OCI-LY1 (cell line): ENCODE data around the gene SNTG2.

Source experiments
- H2AFZ ChIP-seq: fragments of 200-600 bp; sonication (generic), shearing (Covaris generic); 2 replicates; pipeline ENCODE4 v1.6.0; 2014; ENCODE audit warnings: antibody characterized with exemption, mild to moderate bottlenecking, low read length
- H3F3A ChIP-seq: fragments of 200-600 bp; sonication (generic), shearing (Covaris generic); 2 replicates; pipeline ENCODE4 v1.6.0; 2014; ENCODE audit warnings: mild to moderate bottlenecking, antibody characterized with exemption, low read length, moderate library complexity; ENCODE audit not compliant: insufficient read depth
- H3K27ac ChIP-seq: fragments of 200-600 bp; sonication (generic); 2 replicates; pipeline ENCODE4 v1.5.1; 2014; ENCODE audit warnings: low read length, mixed run types, mild to moderate bottlenecking, low read depth; ENCODE audit not compliant: poor library complexity, severe bottlenecking
- H3K27me3 ChIP-seq: fragments of 200-600 bp; sonication (generic); 2 replicates; pipeline ENCODE4 v1.6.0; 2014; ENCODE audit warnings: antibody characterized with exemption, mild to moderate bottlenecking, low read length, moderate library complexity; ENCODE audit not compliant: insufficient read depth
- H3K36me3 ChIP-seq: fragments of 200-600 bp; sonication (generic); 2 replicates; pipeline ENCODE4 v1.6.1; 2014; ENCODE audit warnings: mild to moderate bottlenecking, antibody characterized with exemption, low read length, moderate library complexity, mixed read lengths; ENCODE audit not compliant: insufficient read depth
- H3K4me1 ChIP-seq: fragments of 200-600 bp; sonication (generic); 2 replicates; pipeline ENCODE4 v1.5.1; 2014; ENCODE audit warnings: mild to moderate bottlenecking, low read length, moderate library complexity; ENCODE audit not compliant: insufficient read depth, severe bottlenecking
- H3K4me2 ChIP-seq: fragments of 200-600 bp; sonication (generic), shearing (Covaris generic); 2 replicates; pipeline ENCODE4 v1.6.1; 2014; ENCODE audit warnings: low read length
- H3K4me3 ChIP-seq: fragments of 200-600 bp; sonication (generic); 2 replicates; pipeline ENCODE4 v1.5.1; 2014; ENCODE audit warnings: low read length, low read depth, mild to moderate bottlenecking, mixed read lengths; ENCODE audit not compliant: poor library complexity, severe bottlenecking
- H3K79me2 ChIP-seq: fragments of 200-600 bp; shearing (Covaris generic); 2 replicates; pipeline ENCODE4 v1.6.1; 2016; ENCODE audit warnings: mixed run types, low read length, mixed read lengths; ENCODE audit not compliant: insufficient read depth
- H3K9ac ChIP-seq: fragments of 200-600 bp; sonication (generic), shearing (Covaris generic); 2 replicates; pipeline ENCODE4 v1.6.1; 2014; ENCODE audit warnings: mild to moderate bottlenecking, low read length, mixed read lengths
- H3K9me2 ChIP-seq: fragments of 200-600 bp; sonication (generic), shearing (Covaris generic); 2 replicates; pipeline ENCODE4 v1.6.1; 2014; ENCODE audit warnings: low read depth, mild to moderate bottlenecking, low read length, mixed read lengths
- H3K9me3 ChIP-seq: fragments of 200-600 bp; shearing (Covaris generic); 2 replicates; pipeline ENCODE4 v1.6.1; 2014; ENCODE audit warnings: low read length, mixed read lengths
- H4K20me1 ChIP-seq: fragments of 200-600 bp; sonication (generic), shearing (Covaris generic); 2 replicates; pipeline ENCODE4 v1.6.0; 2016; ENCODE audit warnings: mild to moderate bottlenecking, low read length; ENCODE audit not compliant: insufficient read depth
- EZH2 ChIP-seq: fragments of 200-600 bp; sonication (generic), shearing (Covaris generic); IDR thresholded peaks from 2 replicates; pipeline ENCODE4 v1.8.0; 2017; ENCODE audit warnings: borderline replicate concordance, mixed run types, mild to moderate bottlenecking, antibody characterized with exemption, low read length, moderate library complexity, mixed read lengths
- TF ChIP-seq, protein P1 (sequence below): fragments of 200-600 bp; sonication (generic), shearing (Covaris generic); IDR thresholded peaks from 2 replicates; pipeline ENCODE4 v1.5.1; 2017; ENCODE audit warnings: mild to moderate bottlenecking, antibody characterized with exemption, low read length, moderate library complexity, mixed read lengths

SNTG2 gene

DNA sequence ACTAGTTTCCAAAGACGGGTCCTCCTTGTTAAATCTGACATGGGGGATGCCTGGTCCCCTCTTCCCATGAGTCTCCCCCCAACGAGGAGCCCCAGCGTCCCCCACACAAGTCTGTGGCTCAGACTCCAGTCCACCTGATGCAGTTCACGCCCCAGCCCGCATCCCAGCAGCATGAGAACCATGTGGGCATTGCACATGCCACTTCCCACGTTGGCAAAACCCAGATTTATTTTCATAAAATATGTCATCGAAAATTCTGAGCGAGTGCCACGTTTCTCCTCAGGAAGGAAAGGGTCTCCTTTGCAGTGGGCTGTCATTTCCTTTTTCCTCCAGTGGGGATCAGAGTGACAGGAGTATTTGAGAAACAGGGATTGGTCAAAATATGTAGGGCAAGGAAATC lies 417.0 kb downstream of the SNTG2 start:
- Histone ChIP-seq H3K4me3 (no peak overlapping the region), H3K27ac (no peak overlapping the region), H3K36me3 (no peaks in the 10 kb centered on the region), H2AFZ (no peak overlapping the region), H3K79me2 (no peaks in the 10 kb centered on the region), H3K4me1 (no peaks in the 10 kb centered on the region), H4K20me1 (no peaks in the 10 kb centered on the region), H3K9me3 (no peaks in the 10 kb centered on the region), H3F3A (no peaks in the 10 kb centered on the region), H3K9ac (no peak overlapping the region), H3K4me2 (no peak overlapping the region), H3K27me3 (peaks cover 3% of the 10 kb centered on the region; the same call in 1 of the 2 replicates), H3K9me2 (no peaks in the 10 kb centered on the region)
- no peak for TF ChIP-seq EZH2
- TF ChIP-seq, protein P1, sequence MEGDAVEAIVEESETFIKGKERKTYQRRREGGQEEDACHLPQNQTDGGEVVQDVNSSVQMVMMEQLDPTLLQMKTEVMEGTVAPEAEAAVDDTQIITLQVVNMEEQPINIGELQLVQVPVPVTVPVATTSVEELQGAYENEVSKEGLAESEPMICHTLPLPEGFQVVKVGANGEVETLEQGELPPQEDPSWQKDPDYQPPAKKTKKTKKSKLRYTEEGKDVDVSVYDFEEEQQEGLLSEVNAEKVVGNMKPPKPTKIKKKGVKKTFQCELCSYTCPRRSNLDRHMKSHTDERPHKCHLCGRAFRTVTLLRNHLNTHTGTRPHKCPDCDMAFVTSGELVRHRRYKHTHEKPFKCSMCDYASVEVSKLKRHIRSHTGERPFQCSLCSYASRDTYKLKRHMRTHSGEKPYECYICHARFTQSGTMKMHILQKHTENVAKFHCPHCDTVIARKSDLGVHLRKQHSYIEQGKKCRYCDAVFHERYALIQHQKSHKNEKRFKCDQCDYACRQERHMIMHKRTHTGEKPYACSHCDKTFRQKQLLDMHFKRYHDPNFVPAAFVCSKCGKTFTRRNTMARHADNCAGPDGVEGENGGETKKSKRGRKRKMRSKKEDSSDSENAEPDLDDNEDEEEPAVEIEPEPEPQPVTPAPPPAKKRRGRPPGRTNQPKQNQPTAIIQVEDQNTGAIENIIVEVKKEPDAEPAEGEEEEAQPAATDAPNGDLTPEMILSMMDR, result no peak

DNA sequence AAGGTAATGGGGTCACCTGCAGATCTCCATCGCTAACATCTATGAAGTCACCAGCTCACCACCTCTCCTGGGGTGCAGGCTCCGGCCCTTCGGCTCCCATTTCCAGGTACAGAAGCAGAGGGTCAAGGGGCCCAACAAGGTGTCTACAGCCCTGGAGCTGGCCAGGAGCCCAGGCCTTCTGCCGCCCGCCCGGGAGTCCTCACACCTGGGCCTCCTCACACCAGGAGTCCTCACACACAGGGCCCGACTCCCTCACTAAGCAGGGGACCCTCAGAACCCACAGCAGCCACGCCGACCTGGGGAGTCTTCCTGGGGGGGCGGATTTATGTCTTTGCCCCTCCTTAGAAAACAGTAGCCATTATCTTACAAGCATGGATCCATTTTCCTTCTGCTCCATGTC lies 419.3 kb downstream of the SNTG2 start:
- no peak overlapping the region for H3K9ac ChIP-seq
- H2AFZ ChIP-seq, result no peak overlapping the region
- TF ChIP-seq EZH2, result no peak
- TF ChIP-seq, protein P1, result no peak
- no peak overlapping the region for H3K4me2 ChIP-seq
- H3K4me3 ChIP-seq, result no peak overlapping the region
- H3K27me3 ChIP-seq, result peaks cover 3% of the 10 kb centered on the region; the same call in 1 of the 2 replicates
- no peaks in the 10 kb centered on the region for H3F3A ChIP-seq
- no peak overlapping the region for H3K27ac ChIP-seq
- H4K20me1 ChIP-seq, result no peaks in the 10 kb centered on the region
- no peaks in the 10 kb centered on the region for H3K4me1 ChIP-seq
- H3K9me3 ChIP-seq, result no peaks in the 10 kb centered on the region
- no peaks in the 10 kb centered on the region for H3K36me3 ChIP-seq
- no peaks in the 10 kb centered on the region for H3K9me2 ChIP-seq
- no peaks in the 10 kb centered on the region for H3K79me2 ChIP-seq

DNA sequence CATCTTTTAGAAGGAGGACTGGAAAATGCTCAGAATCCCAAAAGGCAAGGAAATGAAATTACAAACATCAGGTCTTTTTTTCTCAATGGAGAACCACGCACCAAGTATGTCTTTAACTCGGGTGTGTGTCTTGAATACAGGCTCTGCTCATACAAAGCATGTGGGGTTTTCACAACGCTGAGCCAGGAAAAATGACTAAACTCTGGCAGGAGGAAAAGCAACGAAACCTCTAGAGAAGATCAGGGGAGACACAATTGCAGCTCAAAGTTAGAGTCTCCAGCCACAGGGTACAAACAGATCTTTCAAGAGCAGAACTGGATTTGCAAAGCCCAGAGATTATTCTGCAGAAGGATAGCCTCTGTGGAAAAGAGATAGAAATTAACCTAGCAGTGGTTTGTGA lies 419.8 kb downstream of the SNTG2 start:
- Histone ChIP-seq H3K9me3 (no peaks in the 10 kb centered on the region), H3F3A (no peaks in the 10 kb centered on the region), H3K36me3 (no peaks in the 10 kb centered on the region), H2AFZ (no peak overlapping the region), H3K27ac (no peak overlapping the region), H3K27me3 (peaks cover 3% of the 10 kb centered on the region; the same call in 1 of the 2 replicates), H3K4me1 (no peaks in the 10 kb centered on the region), H4K20me1 (no peaks in the 10 kb centered on the region), H3K4me3 (no peak overlapping the region), H3K9ac (no peak overlapping the region), H3K4me2 (no peak overlapping the region), H3K9me2 (no peaks in the 10 kb centered on the region), H3K79me2 (no peaks in the 10 kb centered on the region)
- TF ChIP-seq, protein P1, result no peak
- TF ChIP-seq EZH2, result no peak
